A549 (cell line): Measurements from ENCODE around the gene BABAM2.

Source experiments
- CTCF ChIP-seq: fragments of >200 bp; sonication (Bioruptor Twin); formaldehyde crosslinking; IDR thresholded peaks from 3 replicates; pipeline ENCODE4 v1.5.1; 2016
- EP300 ChIP-seq, 2 experiments: fragments of >200 bp; sonication (Bioruptor Twin); formaldehyde crosslinking; IDR thresholded peaks; 2 replicates in 1 of 2; 3 replicates in 1 of 2; pipeline ENCODE4 v1.6.1; 2016 to 2017
- FOSL2 ChIP-seq, 2 experiments: fragments of 450-650 bp in 1 of 2; fragments of >200 bp in 1 of 2; sonication (Bioruptor Twin) in 1 of 2; formaldehyde crosslinking; IDR thresholded peaks; 2 replicates each; pipeline versions ENCODE4 v1.5.0 to v1.6.1; 2016 to 2020; ENCODE audit warnings: mild to moderate bottlenecking in 1 of 2, moderate library complexity in 1 of 2
- MAFK ChIP-seq: fragments of 450-650 bp; IDR thresholded peaks from 2 replicates; pipeline ENCODE4 v1.6.1; 2014; ENCODE audit not compliant: partially characterized antibody

- no peak for TF ChIP-seq MAFK
- no peak for TF ChIP-seq EP300 (IDR thresholded peaks at IDR 0.05)
- TF ChIP-seq FOSL2 (IDR thresholded peaks at IDR 0.05), result no peak
- no peak for TF ChIP-seq FOSL2 (CRISPR knock-in tag; IDR thresholded peaks at IDR 0.05)
- TF ChIP-seq CTCF, result no peak
Observed at GRCh38 chr2:27904405-27904665, 13.8 kb downstream of the BABAM2 start.
